Fibroblast of gingiva (primary cell): ENCODE measurements around the gene MAN2A1.
"Not testable (repeated sequence)": the region's sequence is repeated elsewhere in the genome, so short reads cannot be mapped to it uniquely, and the experiment has no call there.

Source experiments
- DNase-seq: peaks from one replicate; pipeline ENCODE4 v3.0.0-alpha.2; 2011; ENCODE audit warnings: low read depth

MAN2A1 gene

GRCh38 chr5:109868737-109869136 lies 179.0 kb downstream of the MAN2A1 start:
- DNase-seq = no peak

GRCh38 chr5:109873687-109874086 lies 184.0 kb downstream of the MAN2A1 start:
- no peak for DNase-seq

- no peak for DNase-seq
These were observed 184.4 kb downstream of the MAN2A1 start for GRCh38 chr5:109874108-109874507.

- DNase-seq = no peak
These were observed 186.5 kb downstream of the MAN2A1 start for GRCh38 chr5:109876030-109876725.

- peak; percentile 39 for DNase-seq
These were observed 187.4 kb downstream of the MAN2A1 start for GRCh38 chr5:109876941-109877669.

GRCh38 chr5:109877670-109878045 lies 187.9 kb downstream of the MAN2A1 start:
- no peak for DNase-seq

- DNase-seq = no peak
These were observed 189.2 kb downstream of the MAN2A1 start for GRCh38 chr5:109878887-109879286.

GRCh38 chr5:109880907-109881685 lies 191.4 kb downstream of the MAN2A1 start:
- DNase-seq = no peak

- DNase-seq = no peak
These were observed 192.8 kb downstream of the MAN2A1 start for GRCh38 chr5:109882546-109882945.

GRCh38 chr5:109884676-109885075 lies 194.9 kb downstream of the MAN2A1 start:
- DNase-seq = no peak

- no peak for DNase-seq
These were observed 195.5 kb downstream of the MAN2A1 start for GRCh38 chr5:109885205-109885604.

GRCh38 chr5:109888989-109889388 lies 199.3 kb downstream of the MAN2A1 start:
- DNase-seq = no peak

- not testable (repeated sequence) for DNase-seq
These were observed 203.5 kb downstream of the MAN2A1 start for GRCh38 chr5:109893271-109893670.

GRCh38 chr5:109898269-109899162 lies 208.8 kb downstream of the MAN2A1 start:
- DNase-seq = no peak

- DNase-seq = no peak
These were observed 209.4 kb downstream of the MAN2A1 start for GRCh38 chr5:109899163-109899535.

- DNase-seq = no peak
These were observed 210.7 kb downstream of the MAN2A1 start for GRCh38 chr5:109900461-109900860.

GRCh38 chr5:109900911-109901627 lies 211.3 kb downstream of the MAN2A1 start:
- no peak for DNase-seq

GRCh38 chr5:109901628-109901981 lies 211.9 kb downstream of the MAN2A1 start:
- no peak for DNase-seq

GRCh38 chr5:109903061-109903460 lies 213.3 kb downstream of the MAN2A1 start:
- DNase-seq = no peak

GRCh38 chr5:109905906-109906305 lies 216.2 kb downstream of the MAN2A1 start:
- no peak for DNase-seq

- DNase-seq = no peak
These were observed 217.5 kb downstream of the MAN2A1 start for GRCh38 chr5:109907189-109907588.
